ENCODE measurements around the gene UBL5.

GRCh38 chr19:9875796-9876195, 48.1 kb downstream of the UBL5 start:
- TF ChIP-seq, protein P1, sequence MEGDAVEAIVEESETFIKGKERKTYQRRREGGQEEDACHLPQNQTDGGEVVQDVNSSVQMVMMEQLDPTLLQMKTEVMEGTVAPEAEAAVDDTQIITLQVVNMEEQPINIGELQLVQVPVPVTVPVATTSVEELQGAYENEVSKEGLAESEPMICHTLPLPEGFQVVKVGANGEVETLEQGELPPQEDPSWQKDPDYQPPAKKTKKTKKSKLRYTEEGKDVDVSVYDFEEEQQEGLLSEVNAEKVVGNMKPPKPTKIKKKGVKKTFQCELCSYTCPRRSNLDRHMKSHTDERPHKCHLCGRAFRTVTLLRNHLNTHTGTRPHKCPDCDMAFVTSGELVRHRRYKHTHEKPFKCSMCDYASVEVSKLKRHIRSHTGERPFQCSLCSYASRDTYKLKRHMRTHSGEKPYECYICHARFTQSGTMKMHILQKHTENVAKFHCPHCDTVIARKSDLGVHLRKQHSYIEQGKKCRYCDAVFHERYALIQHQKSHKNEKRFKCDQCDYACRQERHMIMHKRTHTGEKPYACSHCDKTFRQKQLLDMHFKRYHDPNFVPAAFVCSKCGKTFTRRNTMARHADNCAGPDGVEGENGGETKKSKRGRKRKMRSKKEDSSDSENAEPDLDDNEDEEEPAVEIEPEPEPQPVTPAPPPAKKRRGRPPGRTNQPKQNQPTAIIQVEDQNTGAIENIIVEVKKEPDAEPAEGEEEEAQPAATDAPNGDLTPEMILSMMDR (IDR thresholded peaks at IDR 0.05): no peak
- TF ChIP-seq POLR2A (IDR thresholded peaks at IDR 0.05) (no peak), POLR2AphosphoS5 (IDR thresholded peaks at IDR 0.05; ENCODE audit: insufficient read depth in 1 of 2, low read depth in 1 of 2) (no peak)
